Raji (cell line): ENCODE measurements around the gene CIRBP.

ENCODE experiments used
- POLR2A ChIP-seq: IDR thresholded peaks from 2 replicates; pipeline ENCODE4 v1.6.1; 2011; ENCODE audit warnings: low read depth, low read length, control low read depth; ENCODE audit not compliant: insufficient read depth

The CIRBP gene

GRCh38 chr19:1264801-1265614 lies 4.1 kb upstream of the CIRBP start:
- TF ChIP-seq POLR2A = peak; percentile 67

GRCh38 chr19:1265615-1266128 lies 3.5 kb upstream of the CIRBP start:
- TF ChIP-seq POLR2A = no peak

GRCh38 chr19:1266129-1266915 lies 2.8 kb upstream of the CIRBP start:
- peak; percentile 82 for TF ChIP-seq POLR2A

- TF ChIP-seq POLR2A = peak; percentile 69
These were observed 2.1 kb upstream of the CIRBP start for GRCh38 chr19:1266916-1267476.

- no peak for TF ChIP-seq POLR2A
These were observed 1.5 kb upstream of the CIRBP start for GRCh38 chr19:1267477-1268225.

- no peak; the same call in 1 of the 2 replicates for TF ChIP-seq POLR2A
These were observed 687 bp upstream of the CIRBP start for GRCh38 chr19:1268226-1269064.

- TF ChIP-seq POLR2A = peak; percentile 83
These were observed 513 bp downstream of the CIRBP start for GRCh38 chr19:1269478-1270212.

- no peak for TF ChIP-seq POLR2A
These were observed 1.2 kb downstream of the CIRBP start for GRCh38 chr19:1270213-1270853.

GRCh38 chr19:1270854-1271527 lies 1.9 kb downstream of the CIRBP start:
- peak; percentile 36; the same call in 1 of the 2 replicates for TF ChIP-seq POLR2A

GRCh38 chr19:1271528-1272422 lies 2.6 kb downstream of the CIRBP start:
- peak; percentile 33; the same call in 1 of the 2 replicates for TF ChIP-seq POLR2A
